Spleen (tissue), 11 donors: ENCODE results near the gene CLEC4M. TPM values are rescaled to one million over a fixed set of nuclear protein-coding genes. Genes with fewer than 3 reads are reported as not detected.

Source experiments
- DNase-seq: peaks from one replicate; pipeline ENCODE4 v3.0.0-alpha.2; 2020
- H3K27ac ChIP-seq, 8 donors: fragments of 200-600 bp; sonication (generic) in 7 of 8; 1 replicate in 4 of 8; 2 replicates in 4 of 8; pipeline versions ENCODE4 v1.5.0 to v1.8.0; 2016 to 2021; ENCODE audit warnings: inconsistent platforms in 4 of 8, mild to moderate bottlenecking in 4 of 8, moderate library complexity in 1 of 8
- H3K27me3 ChIP-seq, 7 donors: fragments of 200-600 bp; sonication (generic) in 6 of 7; replicated peaks in 1 of 7; 1 replicate in 4 of 7; 2 replicates in 3 of 7; pipeline versions ENCODE4 v1.5.0 to v1.8.0; 2016 to 2021; ENCODE audit warnings: inconsistent platforms in 3 of 7, mild to moderate bottlenecking in 1 of 7
- H3K36me3 ChIP-seq, 6 donors: fragments of 200-600 bp; sonication (generic) in 5 of 6; 1 replicate in 4 of 6; 2 replicates in 2 of 6; pipeline versions ENCODE4 v1.5.0 to v1.8.0; 2016 to 2021; ENCODE audit warnings: inconsistent platforms in 2 of 6
- H3K4me1 ChIP-seq, 6 donors: fragments of 200-600 bp; sonication (generic) in 5 of 6; 1 replicate in 3 of 6; 2 replicates in 3 of 6; pipeline versions ENCODE4 v1.5.0 to v1.8.0; 2016 to 2021; ENCODE audit warnings: inconsistent platforms in 3 of 6
- H3K4me3 ChIP-seq, 8 donors: fragments of 200-600 bp; sonication (generic) in 7 of 8; 1 replicate in 4 of 8; 2 replicates in 4 of 8; pipeline versions ENCODE4 v1.5.0 to v1.8.0; 2016 to 2021; ENCODE audit warnings: inconsistent platforms in 4 of 8, mild to moderate bottlenecking in 4 of 8, moderate library complexity in 2 of 8
- H3K9me3 ChIP-seq, 8 donors: fragments of 200-600 bp; sonication (generic) in 7 of 8; 1 replicate in 4 of 8; 2 replicates in 4 of 8; pipeline versions ENCODE4 v1.5.0 to v1.8.0; 2016 to 2021; ENCODE audit warnings: inconsistent platforms in 4 of 8
- POLR2A ChIP-seq, 3 donors: fragments of 450-650 bp; IDR thresholded peaks; one replicate each; pipeline ENCODE4 v1.5.1; 2017; ENCODE audit warnings: antibody characterized with exemption in 3 of 3, mild to moderate bottlenecking in 1 of 3
- POLR2AphosphoS5 ChIP-seq, 3 donors: sonication (generic); formaldehyde crosslinking; IDR thresholded peaks; one replicate each; pipeline ENCODE4 v1.5.1; 2017; ENCODE audit warnings: antibody characterized with exemption in 3 of 3
- WGBS, 5 donors: extraction: QIAGEN DNeasy Blood & Tissue Kit in 3 of 5; methylation state at CpG; one replicate each; pipeline versions ENCODE4 v1.1.5 to v1.1.7; 2013 to 2018; 5-methylcytosine and 5-hydroxymethylcytosine counted together
- intact Hi-C: fragments of 100-400 bp; cut with DNase I; formaldehyde crosslinking; loops from one replicate; pipeline ENCODE4 v1.15.0; 2023; ENCODE audit warnings: low total_unique reads
- polyA plus RNA-seq, 3 donors: library from polyadenylated mRNA; stranded (reverse); fragments of 200-250 nt; gene quantifications; one replicate each; pipeline ENCODE4 v1.2.1, GENCODE V29; 2013
- total RNA-seq, 7 donors: library from RNA; depleted of rRNA in 3 of 7; stranded (reverse); fragments of >200 nt in 3 of 7; fragmentation: NEBNext Ultra II Directional in 4 of 7; extraction: Animal tissue kit (Norgen Biotek cat#: 25700) in 4 of 7; gene quantifications; one replicate each; pipeline versions ENCODE4 v1.1.0 to v1.2.1, GENCODE V29; 2016 to 2021
- TF ChIP-seq, protein P1 (sequence below), 11 experiments: fragments of 200-600 bp in 7 of 11; fragments of 450-650 bp in 4 of 11; sonication (generic) in 4 of 11; IDR thresholded peaks in 8 of 11; conservative IDR thresholded peaks in 3 of 11; 1 replicate in 7 of 11; 2 replicates in 4 of 11; pipeline versions ENCODE4 v1.4.0 to v1.8.0; 2016 to 2021; ENCODE audit warnings: antibody characterized with exemption in 11 of 11, inconsistent platforms in 4 of 11, mild to moderate bottlenecking in 1 of 11
- donor health status: healthy with polysubstance abuse.
- donor health status: DM: no; HTN: no; CAD: no; lungs with moderate emphysema.
- donor health status: DM: no; HTN: no; CAD: no.
- donor health status: Bipolar disorder and iron deficiency.
- donor health status: healthy.
- donor health status: DM: no; HTN: no; CAD: no.
- donor health status: DM: yes; HTN: yes; CAD: no.

CLEC4M gene
- total and polyA plus RNA-seq, 10 donors = 0.12 to 3.3 (median 0.57) TPM; not detected in 6

DNA sequence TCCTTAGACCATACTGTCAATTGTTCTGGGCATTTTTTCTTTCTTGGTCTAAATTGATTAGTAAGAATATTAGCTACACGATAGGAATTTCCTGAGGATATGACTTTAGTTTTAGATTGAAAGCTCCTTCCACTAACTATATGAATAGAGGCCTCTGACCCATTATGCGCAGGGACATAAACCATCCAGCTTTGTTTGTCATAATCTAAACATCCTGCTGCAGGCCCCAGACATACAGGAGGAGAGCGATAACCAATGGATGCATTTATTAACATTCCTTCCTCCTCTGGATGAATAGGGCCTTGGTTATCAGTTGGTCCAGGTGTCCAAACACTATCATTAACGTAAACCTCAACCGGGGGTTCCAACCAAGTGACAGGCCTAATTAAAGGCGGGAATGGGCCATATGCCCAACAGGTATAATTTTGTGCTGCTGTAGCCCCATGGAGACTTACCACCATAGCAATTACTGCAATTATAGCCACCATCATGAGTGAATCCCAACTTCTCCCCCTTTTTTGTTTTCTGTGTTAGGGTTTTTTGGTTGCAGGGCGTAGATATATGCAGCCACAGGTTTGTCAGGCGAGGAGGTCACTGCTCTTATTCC is 32.6 kb downstream of the CLEC4M start:
- H3K4me3 ChIP-seq = no peak overlapping the region
- TF ChIP-seq, protein P1, sequence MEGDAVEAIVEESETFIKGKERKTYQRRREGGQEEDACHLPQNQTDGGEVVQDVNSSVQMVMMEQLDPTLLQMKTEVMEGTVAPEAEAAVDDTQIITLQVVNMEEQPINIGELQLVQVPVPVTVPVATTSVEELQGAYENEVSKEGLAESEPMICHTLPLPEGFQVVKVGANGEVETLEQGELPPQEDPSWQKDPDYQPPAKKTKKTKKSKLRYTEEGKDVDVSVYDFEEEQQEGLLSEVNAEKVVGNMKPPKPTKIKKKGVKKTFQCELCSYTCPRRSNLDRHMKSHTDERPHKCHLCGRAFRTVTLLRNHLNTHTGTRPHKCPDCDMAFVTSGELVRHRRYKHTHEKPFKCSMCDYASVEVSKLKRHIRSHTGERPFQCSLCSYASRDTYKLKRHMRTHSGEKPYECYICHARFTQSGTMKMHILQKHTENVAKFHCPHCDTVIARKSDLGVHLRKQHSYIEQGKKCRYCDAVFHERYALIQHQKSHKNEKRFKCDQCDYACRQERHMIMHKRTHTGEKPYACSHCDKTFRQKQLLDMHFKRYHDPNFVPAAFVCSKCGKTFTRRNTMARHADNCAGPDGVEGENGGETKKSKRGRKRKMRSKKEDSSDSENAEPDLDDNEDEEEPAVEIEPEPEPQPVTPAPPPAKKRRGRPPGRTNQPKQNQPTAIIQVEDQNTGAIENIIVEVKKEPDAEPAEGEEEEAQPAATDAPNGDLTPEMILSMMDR (IDR thresholded peaks at IDR 0.05 in 8 of 11, conservative IDR thresholded peaks at IDR 0.05 in 3 of 11) = no peak
- no peak for TF ChIP-seq POLR2AphosphoS5 (IDR thresholded peaks at IDR 0.05)
- no peak for TF ChIP-seq POLR2A (IDR thresholded peaks at IDR 0.05)
- H3K27ac ChIP-seq = no peak overlapping the region
- H3K4me1 ChIP-seq = peaks cover 4 to 19% (median 14%) of the 10 kb centered on the region in 6 donors
- intact Hi-C loops = loop anchor here (5.0 kb wide), 1 partner anchor 113 kb away; the partner anchor contains the start of gene TRAPPC5
- 72 to 80% (median 73%) methylated on average over 8 of the region's 8 CpGs for WGBS, 5 donors
- H3K36me3 ChIP-seq = no peaks in the 10 kb centered on the region
- H3K9me3 ChIP-seq = peaks cover 0 to 12% (median under 1%) of the 10 kb centered on the region in 8 donors
- DNase-seq = no peak
- peaks cover 0 to 37% (median 6%) of the 10 kb centered on the region in 7 donors for H3K27me3 ChIP-seq

DNA sequence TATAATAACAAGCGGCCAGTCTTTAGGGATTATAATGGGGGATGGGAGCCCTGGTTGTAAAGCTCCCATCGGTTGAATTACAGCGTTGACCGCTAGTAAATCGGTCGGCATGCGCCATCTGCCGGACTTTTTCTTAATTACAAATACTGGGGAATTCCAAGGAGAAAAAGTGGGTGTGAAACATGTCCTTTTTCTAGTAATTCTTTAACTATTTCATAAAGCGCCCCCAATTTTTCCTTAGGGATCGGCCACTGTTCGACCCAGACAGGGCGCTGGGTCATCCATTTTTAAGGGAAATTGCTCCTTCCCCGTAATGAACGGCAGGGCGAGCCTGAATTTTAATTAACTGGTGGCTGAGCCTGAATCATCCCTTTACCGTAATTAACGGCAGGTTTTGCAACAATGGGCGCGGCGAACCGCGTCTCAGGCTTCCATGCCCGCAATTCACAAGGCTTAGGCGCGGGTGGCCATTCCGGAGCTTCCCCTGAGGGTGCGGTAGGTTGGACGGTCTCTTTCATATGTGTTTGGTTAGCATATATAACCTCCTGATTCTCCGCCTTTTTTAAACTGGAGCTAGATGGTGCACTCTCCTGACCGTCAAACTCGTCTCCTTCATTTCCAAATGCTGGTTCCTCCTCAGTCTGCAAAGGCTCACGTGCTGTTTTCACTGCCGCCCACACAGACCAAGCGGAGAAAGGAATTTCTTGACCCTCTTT is 36.8 kb downstream of the CLEC4M start:
- peaks cover 4 to 19% (median 14%) of the 10 kb centered on the region in 6 donors for H3K4me1 ChIP-seq
- TF ChIP-seq POLR2AphosphoS5 (IDR thresholded peaks at IDR 0.05) = no peak
- TF ChIP-seq, protein P1 (IDR thresholded peaks at IDR 0.05 in 8 of 11, conservative IDR thresholded peaks at IDR 0.05 in 3 of 11) = peak; percentile 36 to 82 (median 60)
- TF ChIP-seq POLR2A (IDR thresholded peaks at IDR 0.05) = no peak
- intact Hi-C loops = loop anchor here (5.0 to 10.0 kb wide), 3 partner anchors 117 to 695 kb away; partner anchors contain the start of gene TRAPPC5
- 2 to 3% (median 2%) methylated on average over 33 to 34 of the region's 34 CpGs for WGBS, 5 donors
- peak overlapping the region in 2 of 8 donors; percentile 21 to 49 for H3K4me3 ChIP-seq
- no peaks in the 10 kb centered on the region for H3K36me3 ChIP-seq
- peaks cover 0 to 13% (median 8%) of the 10 kb centered on the region in 8 donors for H3K9me3 ChIP-seq
- H3K27me3 ChIP-seq = peaks cover 0 to 70% (median 6%) of the 10 kb centered on the region in 7 donors
- peak overlapping the region in 3 of 8 donors; percentile 26 to 53 (median 43) for H3K27ac ChIP-seq
- DNase-seq = peak; percentile 85

DNA sequence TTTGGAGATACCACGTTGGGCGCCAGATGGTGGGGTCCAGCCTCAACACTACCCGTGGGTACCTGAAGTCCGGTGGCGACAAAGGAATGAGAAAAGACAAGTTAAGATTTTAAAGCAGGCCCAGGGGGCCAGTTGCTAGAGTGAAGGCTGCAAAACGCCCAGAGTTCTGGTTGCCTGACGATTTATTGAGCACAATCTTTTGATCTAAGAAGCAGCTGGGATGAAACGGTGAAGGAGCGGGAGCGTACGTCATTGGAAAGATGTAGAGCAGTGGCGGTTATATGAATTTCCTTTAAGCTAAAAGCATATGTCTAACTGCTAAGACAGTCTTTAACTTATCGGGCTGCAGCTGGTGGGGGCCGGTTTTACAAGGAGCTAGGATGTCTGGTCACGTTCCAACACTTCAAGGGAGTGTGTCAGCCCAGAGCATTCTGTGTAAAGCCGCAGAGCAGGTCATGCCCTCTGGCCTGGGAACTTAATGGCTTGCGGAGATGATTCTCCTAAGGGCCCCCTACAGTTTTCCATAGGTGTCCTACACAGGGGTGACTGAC is 38.1 kb downstream of the CLEC4M start:
- Histone ChIP-seq H3K9me3 (peaks cover 0 to 13% (median 8%) of the 10 kb centered on the region in 8 donors), H3K27ac (no peak overlapping the region), H3K4me1 (peaks cover 4 to 19% (median 14%) of the 10 kb centered on the region in 6 donors), H3K27me3 (peaks cover 0 to 80% (median 6%) of the 10 kb centered on the region in 7 donors), H3K36me3 (no peaks in the 10 kb centered on the region), H3K4me3 (no peak overlapping the region)
- 78 to 86% (median 81%) methylated on average over 17 of the region's 17 CpGs for WGBS, 5 donors
- TF ChIP-seq POLR2AphosphoS5 (IDR thresholded peaks at IDR 0.05) (no peak), POLR2A (IDR thresholded peaks at IDR 0.05) (no peak)
- TF ChIP-seq, protein P1 (IDR thresholded peaks at IDR 0.05 in 8 of 11, conservative IDR thresholded peaks at IDR 0.05 in 3 of 11) = no peak
- intact Hi-C loops = loop anchor here (5.0 to 10.0 kb wide), 2 partner anchors 234 to 696 kb away; no protein-coding TSS in a partner anchor
- peak; percentile 12 for DNase-seq
